ENCODE measurements around the gene C12orf75. TPM values are rescaled to one million over a fixed set of nuclear protein-coding genes. Genes with fewer than 3 reads are reported as not detected.

The C12orf75 gene
- total RNA-seq, 4 donors from 2014 or later, result 8.5 to 56.3 (median 13.7) TPM

GRCh38 chr12:105355752-105356151 lies 25.3 kb downstream of the C12orf75 start:
- Histone ChIP-seq H3K36me3 (no peaks in the 10 kb centered on the region), H3K4me1 (peaks cover 0 to 11% (median 0%) of the 10 kb centered on the region in 3 donors), H3K27me3 (no peaks in the 10 kb centered on the region), H3K4me3 (no peak overlapping the region), H3K27ac (no peak overlapping the region), H3K9me3 (no peaks in the 10 kb centered on the region)
- no peak for DNase-seq
- no peak for TF ChIP-seq POLR2A (IDR thresholded peaks at IDR 0.05)
- intact Hi-C loops (cut with DNase I), result no loop called here

DNA sequence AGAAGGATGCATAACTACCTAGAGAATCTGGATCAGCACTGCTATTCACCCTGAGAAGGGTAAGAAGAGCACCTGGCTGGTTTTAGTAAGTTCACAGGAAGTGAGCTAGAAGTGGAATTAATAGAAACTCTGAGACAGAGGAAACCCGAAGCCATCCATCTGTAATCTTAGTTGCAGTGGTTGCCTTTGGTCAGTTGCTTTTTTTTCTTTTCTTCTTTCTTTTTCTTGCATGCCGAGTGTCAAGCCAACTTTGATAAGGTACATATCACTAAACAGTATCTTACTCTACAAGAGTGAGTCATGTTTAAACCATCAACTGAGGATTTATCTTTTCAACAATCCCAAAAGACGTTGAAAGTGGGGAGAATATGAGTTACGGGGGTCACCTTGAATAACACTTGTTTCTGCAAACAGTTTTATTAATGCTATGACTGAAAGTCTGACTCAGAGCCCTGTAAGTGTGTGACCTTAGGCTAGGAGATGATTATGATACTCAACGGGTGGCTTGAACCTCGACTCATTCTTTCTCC lies 26.7 kb downstream of the C12orf75 start:
- intact Hi-C loops (cut with DNase I), result no loop called here
- no peaks in the 10 kb centered on the region for H3K36me3 ChIP-seq
- no peaks in the 10 kb centered on the region for H3K9me3 ChIP-seq
- no peak overlapping the region for H3K4me3 ChIP-seq
- no peak for DNase-seq
- peaks cover 0 to 11% (median 0%) of the 10 kb centered on the region in 3 donors for H3K4me1 ChIP-seq
- WGBS, 2 donors, result 58 to 59% methylated on average over 6 of the region's 6 CpGs
- no peak overlapping the region for H3K27ac ChIP-seq
- no peaks in the 10 kb centered on the region for H3K27me3 ChIP-seq
- TF ChIP-seq POLR2A (IDR thresholded peaks at IDR 0.05), result no peak
- TF ChIP-seq, protein P1, sequence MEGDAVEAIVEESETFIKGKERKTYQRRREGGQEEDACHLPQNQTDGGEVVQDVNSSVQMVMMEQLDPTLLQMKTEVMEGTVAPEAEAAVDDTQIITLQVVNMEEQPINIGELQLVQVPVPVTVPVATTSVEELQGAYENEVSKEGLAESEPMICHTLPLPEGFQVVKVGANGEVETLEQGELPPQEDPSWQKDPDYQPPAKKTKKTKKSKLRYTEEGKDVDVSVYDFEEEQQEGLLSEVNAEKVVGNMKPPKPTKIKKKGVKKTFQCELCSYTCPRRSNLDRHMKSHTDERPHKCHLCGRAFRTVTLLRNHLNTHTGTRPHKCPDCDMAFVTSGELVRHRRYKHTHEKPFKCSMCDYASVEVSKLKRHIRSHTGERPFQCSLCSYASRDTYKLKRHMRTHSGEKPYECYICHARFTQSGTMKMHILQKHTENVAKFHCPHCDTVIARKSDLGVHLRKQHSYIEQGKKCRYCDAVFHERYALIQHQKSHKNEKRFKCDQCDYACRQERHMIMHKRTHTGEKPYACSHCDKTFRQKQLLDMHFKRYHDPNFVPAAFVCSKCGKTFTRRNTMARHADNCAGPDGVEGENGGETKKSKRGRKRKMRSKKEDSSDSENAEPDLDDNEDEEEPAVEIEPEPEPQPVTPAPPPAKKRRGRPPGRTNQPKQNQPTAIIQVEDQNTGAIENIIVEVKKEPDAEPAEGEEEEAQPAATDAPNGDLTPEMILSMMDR (IDR thresholded peaks at IDR 0.05), result no peak

DNA sequence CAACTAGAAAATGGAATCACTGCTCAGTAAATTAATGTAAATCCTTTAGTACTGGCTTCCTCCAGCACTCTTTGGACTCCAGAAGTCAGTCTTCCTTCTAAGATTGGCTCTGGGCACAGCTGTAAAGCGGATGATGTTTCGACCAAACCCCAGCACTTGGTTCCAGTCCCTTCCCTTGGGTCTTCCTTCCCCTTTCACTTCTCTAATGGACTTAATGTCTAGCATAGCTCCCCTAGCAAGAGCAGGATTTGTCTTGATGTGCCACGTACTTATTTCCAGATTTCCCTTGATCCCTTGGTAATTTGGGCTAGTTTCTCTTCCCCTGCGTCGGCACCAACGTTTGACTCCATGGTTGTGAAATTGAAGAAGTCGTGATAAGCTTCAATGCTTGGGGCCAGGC lies 28.3 kb downstream of the C12orf75 start:
- DNase-seq, result no peak
- intact Hi-C loops (cut with DNase I), result no loop called here
- WGBS, 2 donors, result 88 to 89% methylated on average over 7 of the region's 7 CpGs
- Histone ChIP-seq H3K4me1 (no peaks in the 10 kb centered on the region), H3K4me3 (no peak overlapping the region), H3K27me3 (no peaks in the 10 kb centered on the region), H3K27ac (no peak overlapping the region), H3K36me3 (no peaks in the 10 kb centered on the region), H3K9me3 (no peaks in the 10 kb centered on the region)
- TF ChIP-seq POLR2A (IDR thresholded peaks at IDR 0.05), result no peak
- TF ChIP-seq, protein P1 (IDR thresholded peaks at IDR 0.05), result no peak

DNA sequence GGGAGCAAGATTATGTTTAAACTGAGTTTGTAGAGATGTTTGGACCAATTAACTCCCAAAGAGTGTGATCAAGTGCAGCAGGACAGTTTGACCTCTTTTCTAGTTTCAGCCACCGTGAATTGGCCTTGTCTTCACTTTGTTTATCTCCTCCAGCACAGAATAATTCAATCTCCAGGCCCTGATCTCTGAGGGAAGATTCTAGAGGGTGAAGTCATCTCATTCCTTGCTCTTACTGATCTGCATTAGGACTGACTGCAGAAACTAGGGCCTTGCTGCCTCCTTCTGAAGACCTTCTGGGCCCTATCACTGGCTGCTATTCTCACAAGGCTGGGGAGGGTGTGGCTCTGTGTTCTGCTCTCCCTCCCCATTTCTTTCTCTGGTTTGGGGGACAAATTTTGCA lies 29.4 kb downstream of the C12orf75 start:
- no peak for DNase-seq
- TF ChIP-seq, protein P1 (IDR thresholded peaks at IDR 0.05), result no peak
- TF ChIP-seq POLR2A (IDR thresholded peaks at IDR 0.05), result no peak
- Histone ChIP-seq H3K4me3 (no peak overlapping the region), H3K4me1 (no peaks in the 10 kb centered on the region), H3K27me3 (no peaks in the 10 kb centered on the region), H3K36me3 (no peaks in the 10 kb centered on the region), H3K9me3 (no peaks in the 10 kb centered on the region), H3K27ac (no peak overlapping the region)
- intact Hi-C loops (cut with DNase I), result no loop called here
- WGBS, 2 donors, result 79 to 80% methylated on average over 1 of the region's 1 CpG

DNA sequence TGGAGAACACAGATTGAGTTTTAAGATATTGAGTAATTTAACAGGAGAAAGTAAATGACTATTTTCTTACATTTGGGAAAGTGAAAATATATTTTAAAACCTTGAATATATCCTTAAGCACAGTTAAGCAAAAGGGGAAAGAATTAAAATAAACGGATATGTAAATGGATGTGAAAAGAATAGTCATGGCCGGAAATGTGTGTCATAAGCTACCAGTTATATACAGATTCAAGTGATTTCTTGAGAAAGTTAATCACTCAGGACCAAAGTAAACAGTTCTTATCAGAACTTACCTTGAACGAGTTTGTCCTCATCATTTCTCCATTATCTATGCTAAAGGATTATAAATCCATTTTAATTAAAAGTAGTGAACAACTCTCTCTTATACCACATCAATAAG lies 33.4 kb downstream of the C12orf75 start:
- Histone ChIP-seq H3K36me3 (no peaks in the 10 kb centered on the region), H3K9me3 (no peaks in the 10 kb centered on the region), H3K4me1 (no peaks in the 10 kb centered on the region), H3K4me3 (no peak overlapping the region), H3K27me3 (no peaks in the 10 kb centered on the region), H3K27ac (no peak overlapping the region)
- TF ChIP-seq POLR2A (IDR thresholded peaks at IDR 0.05), result no peak
- TF ChIP-seq, protein P1 (IDR thresholded peaks at IDR 0.05), result no peak
- DNase-seq, result no peak
- 65 to 84% methylated on average over 3 of the region's 3 CpGs for WGBS, 2 donors
- intact Hi-C loops (cut with DNase I), result no loop called here

GRCh38 chr12:105365231-105365630 lies 34.7 kb downstream of the C12orf75 start:
- H3K27me3 ChIP-seq, result no peaks in the 10 kb centered on the region
- no peak overlapping the region for H3K4me3 ChIP-seq
- H3K4me1 ChIP-seq, result no peaks in the 10 kb centered on the region
- WGBS, 2 donors, result 57 to 75% methylated on average over 3 of the region's 3 CpGs
- intact Hi-C loops (cut with DNase I), result no loop called here
- DNase-seq, result no peak
- no peaks in the 10 kb centered on the region for H3K9me3 ChIP-seq
- no peaks in the 10 kb centered on the region for H3K36me3 ChIP-seq
- TF ChIP-seq, protein P1 (IDR thresholded peaks at IDR 0.05), result no peak
- TF ChIP-seq POLR2A (IDR thresholded peaks at IDR 0.05), result no peak
- H3K27ac ChIP-seq, result no peak overlapping the region
